Measurements from ENCODE around the gene POU6F1.
A peak's percentile ranks its signal among the peaks of the same experiment; 100 is the strongest.

Gene POU6F1

DNA sequence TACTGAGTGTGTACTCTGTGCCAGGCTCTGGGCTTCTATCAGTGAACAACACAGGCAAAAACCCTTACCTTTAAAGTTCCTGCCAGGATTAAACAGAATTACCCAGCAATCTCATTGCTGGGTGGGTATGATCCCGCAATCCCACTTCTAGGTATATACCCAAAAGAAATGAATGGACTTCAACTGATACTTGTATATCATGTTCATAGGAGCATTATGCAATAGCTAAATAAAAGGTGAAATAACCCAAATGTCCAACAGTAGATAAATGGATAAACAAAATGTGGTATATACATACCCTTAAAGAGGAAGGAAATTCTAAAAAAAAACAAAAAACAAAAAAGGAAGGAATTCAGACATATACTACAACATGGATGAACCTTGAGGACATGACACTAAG is 35.4 kb upstream of the POU6F1 start:
- TF ChIP-seq, protein P1, sequence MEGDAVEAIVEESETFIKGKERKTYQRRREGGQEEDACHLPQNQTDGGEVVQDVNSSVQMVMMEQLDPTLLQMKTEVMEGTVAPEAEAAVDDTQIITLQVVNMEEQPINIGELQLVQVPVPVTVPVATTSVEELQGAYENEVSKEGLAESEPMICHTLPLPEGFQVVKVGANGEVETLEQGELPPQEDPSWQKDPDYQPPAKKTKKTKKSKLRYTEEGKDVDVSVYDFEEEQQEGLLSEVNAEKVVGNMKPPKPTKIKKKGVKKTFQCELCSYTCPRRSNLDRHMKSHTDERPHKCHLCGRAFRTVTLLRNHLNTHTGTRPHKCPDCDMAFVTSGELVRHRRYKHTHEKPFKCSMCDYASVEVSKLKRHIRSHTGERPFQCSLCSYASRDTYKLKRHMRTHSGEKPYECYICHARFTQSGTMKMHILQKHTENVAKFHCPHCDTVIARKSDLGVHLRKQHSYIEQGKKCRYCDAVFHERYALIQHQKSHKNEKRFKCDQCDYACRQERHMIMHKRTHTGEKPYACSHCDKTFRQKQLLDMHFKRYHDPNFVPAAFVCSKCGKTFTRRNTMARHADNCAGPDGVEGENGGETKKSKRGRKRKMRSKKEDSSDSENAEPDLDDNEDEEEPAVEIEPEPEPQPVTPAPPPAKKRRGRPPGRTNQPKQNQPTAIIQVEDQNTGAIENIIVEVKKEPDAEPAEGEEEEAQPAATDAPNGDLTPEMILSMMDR (IDR thresholded peaks at IDR 0.05; ENCODE audit: low read depth, low read length, missing control alignments) = no peak
- DNase-seq (ENCODE audit: low read depth) = no peak
- in situ Hi-C loops (cut with HindIII; ENCODE audit: low sequenced_read_pairs) = no loop called here
- H3K4me3 ChIP-seq (ENCODE audit: low read depth, low read length) = no peak overlapping the region

DNA sequence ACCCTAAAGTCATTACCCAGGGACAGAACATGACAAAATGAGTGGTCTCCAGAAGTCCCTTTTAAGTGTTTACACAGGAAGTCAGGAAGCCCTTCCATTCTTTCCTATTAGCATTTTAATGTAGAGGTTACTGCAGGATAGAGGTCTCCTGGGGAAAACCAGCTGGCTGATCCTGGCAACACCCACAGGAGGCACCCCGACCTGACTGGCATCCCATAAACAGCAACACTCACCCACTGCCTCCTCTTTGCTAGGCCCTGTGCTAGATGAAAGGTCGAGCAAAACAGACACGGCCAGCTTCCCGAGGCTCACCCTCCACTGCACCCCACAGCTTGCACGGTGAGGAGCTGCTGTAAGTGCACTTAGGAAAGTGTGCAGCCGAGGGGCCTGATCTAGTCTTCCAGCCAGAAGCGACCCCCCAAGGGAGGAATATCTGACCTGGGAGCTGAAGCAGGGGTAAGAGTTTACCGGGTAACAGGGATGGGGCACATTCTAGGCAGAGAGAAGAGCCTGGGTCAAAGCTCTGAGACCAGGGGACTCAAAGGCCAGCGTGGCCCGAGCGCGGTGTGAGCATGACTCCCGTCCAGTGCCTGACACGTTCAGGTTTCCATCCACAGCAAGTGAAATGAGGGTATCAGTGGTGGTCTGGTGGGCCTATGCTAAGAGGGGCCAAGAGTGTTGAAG is 29.8 kb upstream of the POU6F1 start:
- no peak overlapping the region for H3K4me3 ChIP-seq (ENCODE audit: low read depth, low read length)
- in situ Hi-C loops (cut with HindIII; ENCODE audit: low sequenced_read_pairs) = no loop called here
- TF ChIP-seq, protein P1 (IDR thresholded peaks at IDR 0.05; ENCODE audit: low read depth, low read length, missing control alignments) = no peak
- no peak for DNase-seq (ENCODE audit: low read depth)

DNA sequence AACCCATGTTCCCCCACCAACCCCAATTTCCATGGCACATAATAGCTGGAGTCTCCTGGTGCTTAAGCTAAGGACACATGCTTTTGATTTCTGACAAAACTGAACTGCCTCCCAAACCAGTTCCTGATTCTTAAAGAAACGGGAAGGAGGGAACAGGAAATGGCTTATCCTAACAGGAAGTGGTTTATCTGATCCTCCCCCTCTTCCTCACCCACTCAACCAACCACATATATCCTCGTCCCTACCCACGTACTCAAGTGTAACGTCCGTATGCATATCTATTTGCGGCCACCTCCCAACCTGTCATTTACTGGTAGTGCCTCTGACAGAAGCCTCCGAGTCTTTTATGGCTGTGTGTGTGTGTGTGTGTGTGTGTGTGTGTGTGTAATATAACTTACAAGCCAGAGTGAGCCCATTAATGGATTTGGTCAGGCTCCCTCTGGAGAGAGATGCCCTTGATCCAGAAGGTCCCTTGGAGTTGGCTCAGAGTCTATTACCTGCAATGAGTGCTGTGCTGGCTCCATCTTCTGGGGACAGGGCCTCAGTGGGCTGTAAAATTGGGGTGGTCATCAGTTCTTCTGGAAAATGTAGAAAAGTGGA is 28.5 kb upstream of the POU6F1 start:
- H3K4me3 ChIP-seq (ENCODE audit: low read depth, low read length) = no peak overlapping the region
- DNase-seq (ENCODE audit: low read depth) = no peak
- TF ChIP-seq, protein P1 (IDR thresholded peaks at IDR 0.05; ENCODE audit: low read depth, low read length, missing control alignments) = peak; percentile 10
- in situ Hi-C loops (cut with HindIII; ENCODE audit: low sequenced_read_pairs) = no loop called here

DNA sequence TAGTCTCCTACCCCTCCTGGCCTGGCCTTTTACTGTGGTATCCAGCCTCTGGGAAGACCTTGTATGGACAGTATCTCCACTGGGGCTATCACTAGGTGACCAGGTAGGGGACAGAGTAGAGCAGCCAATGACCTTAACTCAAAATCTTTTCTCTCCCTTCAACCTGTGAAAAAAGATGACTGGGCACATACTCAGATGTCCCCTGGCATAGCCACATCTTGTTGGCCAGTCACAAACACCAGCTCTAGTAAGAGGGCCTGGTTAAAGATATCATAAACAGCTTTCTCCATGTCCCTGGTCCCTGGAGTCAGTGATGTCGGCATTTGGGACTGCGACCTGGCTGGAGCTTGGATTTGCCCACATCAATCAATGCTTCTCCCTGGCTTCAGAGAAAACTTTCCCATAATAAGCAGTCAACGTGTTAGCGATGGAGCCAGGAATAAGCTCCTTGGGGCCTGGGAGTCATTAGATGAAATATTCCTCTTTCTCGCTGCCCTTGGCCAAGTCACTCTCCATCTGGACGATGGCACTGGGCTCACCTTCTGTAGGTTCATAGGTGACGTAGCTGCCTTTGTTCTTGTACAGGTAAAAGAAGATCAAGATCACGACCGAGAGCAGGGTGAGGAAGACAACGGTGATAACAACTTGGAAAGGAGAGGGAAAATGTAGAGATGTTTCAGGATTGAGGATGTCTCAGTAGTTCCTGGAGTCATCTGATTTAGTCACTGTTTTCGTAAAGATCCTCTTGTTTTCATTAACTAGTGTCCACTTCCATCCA is 27.8 kb upstream of the POU6F1 start:
- H3K4me3 ChIP-seq (ENCODE audit: low read depth, low read length) = no peak overlapping the region
- in situ Hi-C loops (cut with HindIII; ENCODE audit: low sequenced_read_pairs) = no loop called here
- TF ChIP-seq, protein P1 (IDR thresholded peaks at IDR 0.05; ENCODE audit: low read depth, low read length, missing control alignments) = no peak
- no peak for DNase-seq (ENCODE audit: low read depth)

DNA sequence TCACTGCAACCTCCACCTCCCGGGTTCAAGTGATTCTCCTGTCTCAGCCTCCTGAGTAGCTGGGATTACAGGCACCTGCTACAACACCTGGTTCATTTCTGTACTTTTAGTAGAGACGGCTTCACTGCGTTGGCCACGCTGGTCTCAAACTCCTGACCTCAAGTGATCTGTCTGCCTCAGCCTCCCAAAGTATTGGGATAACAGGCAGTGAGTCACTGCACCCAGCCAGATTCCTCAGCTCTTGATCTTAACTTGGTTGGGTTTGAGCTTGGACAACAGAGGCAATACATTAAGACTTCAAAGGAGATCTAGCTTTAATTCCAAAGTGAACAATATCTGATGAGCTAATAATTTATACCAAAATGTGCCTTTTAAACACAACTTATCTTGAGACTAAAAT is 26.4 kb upstream of the POU6F1 start:
- H3K4me3 ChIP-seq (ENCODE audit: low read depth, low read length) = no peak overlapping the region
- TF ChIP-seq, protein P1 (IDR thresholded peaks at IDR 0.05; ENCODE audit: low read depth, low read length, missing control alignments) = no peak
- DNase-seq (ENCODE audit: low read depth) = no peak
- in situ Hi-C loops (cut with HindIII; ENCODE audit: low sequenced_read_pairs) = no loop called here

DNA sequence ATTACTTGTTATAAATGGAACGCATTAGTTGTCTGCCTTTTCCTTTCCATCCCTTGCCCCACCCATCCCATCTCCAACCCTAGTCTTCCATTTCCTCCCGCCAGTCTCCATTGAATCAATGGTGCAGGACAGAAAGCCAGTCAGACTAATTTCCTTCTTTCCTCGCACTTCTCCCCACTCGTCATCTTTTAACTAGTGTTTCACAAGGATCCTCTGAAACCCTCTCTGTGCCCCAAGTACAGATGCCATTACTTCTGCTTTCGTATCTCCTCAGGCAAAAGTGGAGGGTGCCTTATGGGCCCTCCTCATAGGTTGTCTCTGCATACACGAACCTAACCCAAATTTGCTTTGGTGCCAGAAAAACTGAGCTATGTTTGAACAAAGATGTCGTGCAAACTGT is 25.0 kb upstream of the POU6F1 start:
- DNase-seq (ENCODE audit: low read depth) = no peak
- in situ Hi-C loops (cut with HindIII; ENCODE audit: low sequenced_read_pairs) = no loop called here
- TF ChIP-seq, protein P1 (IDR thresholded peaks at IDR 0.05; ENCODE audit: low read depth, low read length, missing control alignments) = no peak
- no peak overlapping the region for H3K4me3 ChIP-seq (ENCODE audit: low read depth, low read length)
